ENCODE measurements around the gene ANKFN1. TPM values are rescaled to one million over a fixed set of nuclear protein-coding genes. Genes with fewer than 3 reads are reported as not detected.

Gene ANKFN1
- total RNA-seq, 2 experiments from 2014 or later, result not detected

DNA sequence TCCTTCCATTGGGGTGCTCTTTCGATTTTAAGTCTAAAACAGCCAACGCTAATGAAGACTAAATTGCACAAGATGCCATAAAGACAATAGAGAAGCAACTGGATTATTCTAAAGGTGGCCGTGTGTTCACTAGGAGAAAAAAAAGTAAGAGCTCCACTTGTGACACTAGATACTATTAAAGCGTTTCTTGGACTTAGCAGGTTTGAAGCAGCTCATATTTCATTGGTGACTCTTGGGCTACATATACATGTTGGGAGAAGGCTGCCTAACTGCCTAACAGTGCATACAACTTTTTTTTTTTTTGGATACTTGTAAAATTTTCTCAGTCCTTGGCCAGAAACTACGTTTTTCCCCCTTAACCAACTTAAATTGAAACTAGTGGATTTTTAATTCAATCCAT, 328.4 kb downstream of the ANKFN1 start:
- no peak for ATAC-seq (ENCODE audit: low read depth)
- POLR2A ChIA-PET, result no interaction called here

DNA sequence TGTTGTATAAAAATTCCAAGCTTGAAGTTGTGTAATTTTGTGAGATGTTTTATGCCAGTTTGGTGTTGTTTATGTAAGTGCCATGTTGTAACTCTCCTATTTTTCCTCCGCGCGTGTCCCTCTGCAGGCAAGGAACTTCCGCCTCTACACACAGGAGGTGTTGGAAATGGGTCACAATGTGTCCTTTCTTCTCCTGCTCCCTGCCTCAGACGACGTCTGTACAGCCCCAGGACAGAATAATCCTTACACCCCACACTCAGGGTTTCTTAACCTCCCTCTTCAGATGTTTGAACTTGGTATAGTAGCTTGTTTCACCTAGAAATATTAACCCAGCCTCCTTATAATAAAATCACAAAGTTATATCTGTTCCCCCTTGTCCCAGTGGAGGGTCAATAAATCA, 329.0 kb downstream of the ANKFN1 start:
- POLR2A ChIA-PET, result no interaction called here
- DNase-seq (no peak), ATAC-seq (ENCODE audit: low read depth) (no peak)
- Mint-ChIP-seq H3K27me3 (peaks cover 6% of the 10 kb centered on the region), H3K36me3 (no peaks in the 10 kb centered on the region), H3K9me3 (no peaks in the 10 kb centered on the region), H3K4me1 (no peaks in the 10 kb centered on the region), H3K27ac (no peak overlapping the region), H3K4me3 (no peak overlapping the region)

More for the DNA sequence above, 328.4 kb downstream of the ANKFN1 start:
- no peaks in the 10 kb centered on the region for H3K4me1 Mint-ChIP-seq
- DNase-seq, result no peak
- peaks cover 6% of the 10 kb centered on the region for H3K27me3 Mint-ChIP-seq
- no peak overlapping the region for H3K4me3 Mint-ChIP-seq
- H3K36me3 Mint-ChIP-seq, result no peaks in the 10 kb centered on the region
- no peak overlapping the region for H3K27ac Mint-ChIP-seq
- H3K9me3 Mint-ChIP-seq, result no peaks in the 10 kb centered on the region

DNA sequence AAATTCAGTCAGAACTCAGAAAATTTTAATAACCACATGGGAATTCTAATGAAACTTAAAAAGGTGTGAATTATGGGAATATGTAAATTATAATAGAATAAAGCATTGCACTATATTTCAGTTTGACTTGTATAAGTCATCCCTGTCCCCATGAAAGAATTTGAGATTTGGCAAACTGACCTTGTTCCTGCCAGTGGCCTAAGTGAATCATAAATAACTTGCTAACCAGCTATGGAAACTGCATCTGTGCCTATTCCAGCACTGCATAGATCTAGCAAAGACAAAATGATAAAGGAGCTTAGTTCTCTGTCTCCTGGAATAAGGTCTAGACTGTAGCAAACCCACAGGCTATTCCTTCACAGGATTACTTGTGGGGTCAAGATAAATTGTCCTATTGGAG, 333.5 kb downstream of the ANKFN1 start:
- POLR2A ChIA-PET, result no interaction called here
- H3K4me3 Mint-ChIP-seq, result no peak overlapping the region

DNA sequence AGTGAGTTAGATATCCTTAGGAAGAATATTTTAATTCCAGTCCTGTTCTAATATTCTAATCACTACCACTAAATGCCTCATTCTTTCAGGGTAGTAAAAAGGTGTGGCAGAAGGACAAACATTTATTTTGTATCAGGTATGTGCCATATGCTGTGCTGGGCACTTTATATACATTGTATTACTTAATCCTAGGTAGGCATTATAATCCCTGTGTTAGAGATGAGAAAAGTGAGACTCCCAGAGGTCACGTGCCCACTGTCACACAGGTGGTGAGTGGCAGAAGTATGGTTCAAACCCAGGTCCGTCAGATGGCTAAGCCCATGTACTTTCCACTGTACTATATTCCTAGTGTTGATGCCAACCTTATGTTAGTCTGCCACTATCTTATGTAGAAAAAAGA, 335.5 kb downstream of the ANKFN1 start:
- no peak for ATAC-seq (ENCODE audit: low read depth)
- Mint-ChIP-seq H3K9me3 (no peaks in the 10 kb centered on the region), H3K27ac (no peak overlapping the region), H3K4me3 (no peak overlapping the region), H3K4me1 (no peaks in the 10 kb centered on the region), H3K36me3 (no peaks in the 10 kb centered on the region), H3K27me3 (peaks cover 14% of the 10 kb centered on the region)
- POLR2A ChIA-PET, result no interaction called here
- DNase-seq, result no peak

More for the DNA sequence above, 333.5 kb downstream of the ANKFN1 start:
- Mint-ChIP-seq H3K27me3 (peaks cover 11% of the 10 kb centered on the region), H3K9me3 (no peaks in the 10 kb centered on the region), H3K27ac (no peak overlapping the region), H3K36me3 (no peaks in the 10 kb centered on the region), H3K4me1 (no peaks in the 10 kb centered on the region)
- ATAC-seq (ENCODE audit: low read depth) (no peak), DNase-seq (no peak)

DNA sequence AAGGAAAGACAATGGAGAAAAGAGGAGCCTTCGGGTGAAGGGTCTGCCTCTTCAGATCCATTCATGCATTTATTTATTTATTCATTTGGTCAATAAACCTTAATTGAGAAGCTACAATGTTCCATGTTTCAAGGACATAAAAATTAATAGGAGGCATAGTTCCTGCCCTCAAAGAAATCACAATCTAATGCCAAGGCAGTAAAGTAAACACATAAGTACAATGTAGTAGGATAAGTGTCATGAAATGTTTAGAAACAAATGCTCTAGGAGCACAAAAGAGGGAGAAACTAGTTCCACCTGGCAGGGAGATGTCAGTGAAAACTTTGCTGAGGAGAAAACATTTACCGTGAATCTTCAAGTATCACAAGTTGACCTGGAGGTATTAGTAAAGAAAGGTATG, 336.7 kb downstream of the ANKFN1 start:
- Mint-ChIP-seq H3K36me3 (no peaks in the 10 kb centered on the region), H3K4me3 (no peak overlapping the region), H3K4me1 (no peaks in the 10 kb centered on the region), H3K27me3 (peaks cover 16% of the 10 kb centered on the region), H3K27ac (no peak overlapping the region), H3K9me3 (no peaks in the 10 kb centered on the region)
- DNase-seq (no peak), ATAC-seq (ENCODE audit: low read depth) (no peak)
- POLR2A ChIA-PET, result no interaction called here

DNA sequence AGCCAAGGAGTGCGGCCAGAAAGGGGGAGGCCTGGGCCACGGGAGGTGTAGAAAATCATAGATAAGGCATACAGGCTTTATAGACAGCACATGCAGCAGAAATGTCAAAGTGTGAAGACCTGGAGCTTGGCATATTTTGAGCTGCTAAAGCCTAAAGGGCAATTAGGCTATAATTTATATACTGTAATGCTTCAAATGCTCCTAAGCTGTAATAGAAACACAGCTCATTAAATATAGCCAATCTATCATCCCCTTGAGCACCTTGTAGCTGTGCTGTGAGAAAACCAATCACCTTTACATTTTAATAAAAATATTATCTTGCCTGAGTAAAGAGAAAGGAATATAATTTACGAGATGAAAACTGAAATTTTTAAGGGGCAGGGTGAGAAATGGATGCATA, 342.3 kb downstream of the ANKFN1 start:
- Mint-ChIP-seq H3K27me3 (peaks cover 11% of the 10 kb centered on the region), H3K27ac (no peak overlapping the region), H3K4me1 (no peaks in the 10 kb centered on the region), H3K36me3 (no peaks in the 10 kb centered on the region), H3K9me3 (no peaks in the 10 kb centered on the region), H3K4me3 (no peak overlapping the region)
- POLR2A ChIA-PET, result no interaction called here
- DNase-seq (no peak), ATAC-seq (ENCODE audit: low read depth) (no peak)

DNA sequence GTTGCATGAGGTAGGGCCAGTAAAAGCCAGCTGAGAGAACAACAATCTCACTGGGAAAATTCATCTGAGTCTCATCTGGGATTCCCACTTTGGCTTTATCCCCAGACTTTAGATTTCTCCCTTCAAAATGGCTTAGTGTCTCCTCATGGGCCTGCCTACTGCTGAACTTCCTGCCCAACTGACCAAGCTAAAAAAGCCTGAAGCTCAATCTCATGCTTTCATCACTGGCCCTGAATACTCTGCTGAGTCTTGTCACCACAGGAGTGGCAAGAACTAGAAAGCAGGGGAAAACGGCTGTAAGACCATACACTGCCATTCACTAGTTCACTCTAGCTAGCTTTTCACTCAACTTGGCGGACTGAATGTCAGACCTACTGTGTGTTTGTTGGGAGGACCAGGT, 343.9 kb downstream of the ANKFN1 start:
- Mint-ChIP-seq H3K27ac (no peak overlapping the region), H3K9me3 (no peaks in the 10 kb centered on the region), H3K4me3 (no peak overlapping the region), H3K36me3 (no peaks in the 10 kb centered on the region), H3K27me3 (peaks cover 17% of the 10 kb centered on the region), H3K4me1 (no peaks in the 10 kb centered on the region)
- POLR2A ChIA-PET, result no interaction called here
- no peak for ATAC-seq (ENCODE audit: low read depth)
- DNase-seq, result no peak

DNA sequence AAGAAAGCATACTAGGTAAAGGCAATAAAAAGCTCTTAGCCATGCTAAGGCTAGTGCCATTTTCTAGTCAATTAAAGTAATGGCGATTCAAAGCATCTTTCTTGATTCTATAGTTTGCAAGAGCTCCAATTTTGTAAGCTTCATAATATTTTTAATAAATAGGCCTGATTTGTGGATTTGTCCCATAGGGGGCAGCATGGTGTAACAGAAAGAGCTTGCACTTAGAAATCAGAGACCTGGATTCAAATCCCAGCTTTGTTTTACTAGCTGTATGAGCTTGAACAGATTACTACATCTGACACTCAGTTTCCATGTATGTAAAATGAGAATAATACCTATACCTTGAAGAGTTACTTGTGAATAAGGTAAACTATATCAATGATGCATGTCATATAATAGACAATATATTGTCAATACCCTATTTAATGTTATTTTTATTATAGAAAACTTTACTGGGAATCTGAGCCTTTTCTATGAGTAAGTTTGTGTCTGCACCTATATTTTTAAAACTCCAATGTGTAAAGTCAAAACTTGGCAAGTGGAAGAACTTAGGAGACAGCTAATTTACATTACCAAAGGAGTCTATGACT, 346.6 kb downstream of the ANKFN1 start:
- peaks cover 13% of the 10 kb centered on the region for H3K27me3 Mint-ChIP-seq
- no peaks in the 10 kb centered on the region for H3K36me3 Mint-ChIP-seq
- ATAC-seq (ENCODE audit: low read depth), result no peak
- H3K9me3 Mint-ChIP-seq, result no peaks in the 10 kb centered on the region
- POLR2A ChIA-PET, result no interaction called here
- no peak overlapping the region for H3K4me3 Mint-ChIP-seq
- no peak overlapping the region for H3K27ac Mint-ChIP-seq
- no peaks in the 10 kb centered on the region for H3K4me1 Mint-ChIP-seq
- no peak for DNase-seq

DNA sequence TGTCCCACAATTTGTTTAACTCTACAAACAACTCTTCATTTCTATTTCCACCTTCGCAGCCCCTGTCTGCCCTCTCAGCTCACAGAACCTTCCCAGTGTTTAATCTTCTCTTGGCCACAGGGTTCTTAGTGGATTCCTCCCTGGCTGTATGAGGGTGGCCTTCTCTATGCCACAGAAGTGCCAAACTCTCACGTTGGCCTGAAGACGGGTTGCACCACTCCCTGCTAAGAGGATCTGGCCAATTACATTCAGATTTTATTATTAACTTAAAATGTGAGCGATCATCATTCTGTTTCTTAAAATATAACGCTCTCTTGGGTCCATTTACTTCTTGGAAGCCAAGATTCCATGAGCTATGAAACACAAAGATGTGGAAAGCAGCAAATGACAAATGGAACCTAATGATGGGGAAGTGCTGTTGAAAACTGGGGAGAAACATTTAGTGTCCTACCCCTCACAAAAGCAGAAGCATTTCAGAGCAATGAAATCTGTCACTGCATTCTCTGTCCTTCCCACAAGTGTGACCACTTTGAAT, 348.9 kb downstream of the ANKFN1 start:
- H3K4me3 Mint-ChIP-seq, result no peak overlapping the region
- H3K36me3 Mint-ChIP-seq, result no peaks in the 10 kb centered on the region
- H3K27me3 Mint-ChIP-seq, result peaks cover 13% of the 10 kb centered on the region
- no peaks in the 10 kb centered on the region for H3K4me1 Mint-ChIP-seq
- POLR2A ChIA-PET, result no interaction called here
- no peak for ATAC-seq (ENCODE audit: low read depth)
- H3K9me3 Mint-ChIP-seq, result no peaks in the 10 kb centered on the region
- no peak for DNase-seq
- no peak overlapping the region for H3K27ac Mint-ChIP-seq

DNA sequence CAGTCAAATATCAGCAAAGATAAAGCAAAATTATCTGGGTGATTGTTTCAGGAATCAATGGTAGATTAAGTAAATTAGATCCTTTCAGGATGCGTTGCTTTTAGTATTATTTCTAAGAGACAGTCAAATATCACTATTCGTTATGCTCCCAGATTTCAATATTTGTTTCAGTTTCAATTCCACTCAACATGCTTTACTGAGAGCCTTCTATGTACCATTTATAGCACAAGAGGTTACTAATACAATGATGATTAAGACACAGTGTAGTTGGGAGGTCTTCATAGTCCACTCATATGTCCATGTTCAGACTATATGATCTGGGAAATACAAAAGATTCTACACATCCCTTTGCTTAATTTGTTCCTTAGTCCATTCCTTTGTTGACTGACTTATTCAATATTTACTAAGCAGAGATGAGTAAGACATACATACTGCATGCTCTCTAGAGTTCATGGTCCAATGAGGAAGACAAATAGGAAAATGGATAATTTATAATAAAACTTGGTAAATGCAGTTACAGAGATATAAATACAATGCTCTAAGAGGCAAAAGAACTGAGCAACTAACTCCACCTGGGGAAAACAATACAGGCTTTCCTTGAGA, 352.0 kb downstream of the ANKFN1 start:
- DNase-seq (no peak), ATAC-seq (ENCODE audit: low read depth) (no peak)
- Mint-ChIP-seq H3K27me3 (peaks cover 18% of the 10 kb centered on the region), H3K4me1 (no peaks in the 10 kb centered on the region), H3K36me3 (no peaks in the 10 kb centered on the region), H3K27ac (no peak overlapping the region), H3K9me3 (no peaks in the 10 kb centered on the region), H3K4me3 (no peak overlapping the region)
- POLR2A ChIA-PET, result no interaction called here

DNA sequence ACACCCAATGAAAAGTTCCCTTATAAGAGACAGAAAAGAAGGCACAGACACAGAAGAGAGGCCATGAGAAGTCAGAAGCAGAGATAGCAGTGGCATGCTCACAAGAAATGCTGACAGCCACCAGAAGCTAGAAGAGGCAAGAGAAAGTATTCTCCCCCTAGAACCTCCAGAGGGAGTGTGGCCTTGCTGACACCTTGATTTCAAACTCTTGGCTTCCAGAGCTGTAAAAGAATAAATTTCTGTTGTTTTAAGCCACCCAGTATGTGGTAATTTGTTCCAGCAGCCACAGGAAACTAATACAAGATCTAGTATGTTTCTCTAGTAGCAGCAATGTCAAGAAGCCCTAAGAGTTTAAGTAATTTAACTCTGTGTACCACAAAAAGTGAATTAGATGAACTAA, 353.1 kb downstream of the ANKFN1 start:
- no peak for DNase-seq
- no peaks in the 10 kb centered on the region for H3K36me3 Mint-ChIP-seq
- H3K27ac Mint-ChIP-seq, result no peak overlapping the region
- no peaks in the 10 kb centered on the region for H3K9me3 Mint-ChIP-seq
- H3K4me1 Mint-ChIP-seq, result no peaks in the 10 kb centered on the region
- no peak overlapping the region for H3K4me3 Mint-ChIP-seq
- no peak for ATAC-seq (ENCODE audit: low read depth)
- POLR2A ChIA-PET, result no interaction called here
- peaks cover 13% of the 10 kb centered on the region for H3K27me3 Mint-ChIP-seq

DNA sequence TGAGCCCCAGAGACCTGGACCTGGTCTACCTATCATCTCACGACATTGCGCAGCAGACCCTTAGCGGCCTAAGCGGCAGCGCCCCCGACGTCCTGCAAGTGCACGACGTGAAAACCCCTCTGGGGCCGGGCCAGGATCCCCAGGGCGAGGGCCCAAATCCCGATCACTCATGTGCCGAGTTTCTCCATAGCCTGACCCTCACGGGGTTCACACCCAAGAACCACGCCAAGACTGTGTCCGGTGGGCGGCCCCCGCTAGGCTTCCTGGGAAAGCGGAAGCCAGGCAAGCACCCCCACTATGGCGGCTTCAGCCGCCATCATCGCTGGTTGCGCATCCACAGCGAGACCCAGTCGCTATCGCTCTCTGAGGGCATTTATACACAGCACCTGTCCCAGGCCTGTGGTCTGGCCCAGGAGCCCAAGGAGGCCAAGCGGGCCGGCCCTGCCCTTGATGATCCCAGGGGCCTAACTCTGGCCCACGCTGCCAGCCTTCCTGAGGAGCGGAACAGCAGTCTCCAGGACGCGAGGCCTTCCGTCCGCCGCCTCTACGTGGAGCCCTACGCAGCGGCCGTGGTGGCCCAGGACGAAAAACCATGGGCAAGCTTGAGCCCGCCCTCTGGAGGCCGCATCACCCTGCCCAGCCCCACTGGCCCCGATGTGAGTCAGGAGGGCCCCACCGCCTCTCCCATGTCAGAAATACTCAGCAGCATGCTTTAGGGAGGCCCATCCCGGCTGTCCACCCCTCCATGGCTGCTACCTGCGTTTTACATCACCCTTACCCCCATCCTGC, 357.5 kb downstream of the ANKFN1 start:
- DNase-seq (no peak), ATAC-seq (ENCODE audit: low read depth) (no peak)
- H3K27ac Mint-ChIP-seq, result no peak overlapping the region
- H3K4me1 Mint-ChIP-seq, result no peaks in the 10 kb centered on the region
- H3K9me3 Mint-ChIP-seq, result no peaks in the 10 kb centered on the region
- no peaks in the 10 kb centered on the region for H3K36me3 Mint-ChIP-seq
- peaks cover 7% of the 10 kb centered on the region for H3K27me3 Mint-ChIP-seq
- no peak overlapping the region for H3K4me3 Mint-ChIP-seq
- POLR2A ChIA-PET, result no interaction called here

DNA sequence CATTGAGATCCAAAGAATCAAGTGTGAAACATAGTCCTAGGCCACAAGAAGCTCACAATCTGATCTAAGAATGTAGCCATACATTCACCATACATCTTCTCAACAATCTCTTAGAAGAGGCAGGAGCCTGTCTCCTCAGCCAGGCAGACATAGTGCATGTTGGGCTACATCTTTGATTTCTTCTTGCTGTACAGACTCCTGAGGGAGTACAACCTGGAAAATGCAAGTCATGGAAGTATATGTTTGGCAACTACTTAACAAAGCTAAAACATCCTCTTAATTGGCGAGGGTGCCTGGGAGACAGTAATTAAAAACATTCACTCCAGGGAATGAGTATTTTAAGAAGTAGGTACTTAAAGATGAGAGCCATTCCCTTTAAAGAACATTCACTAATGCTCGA, 361.0 kb downstream of the ANKFN1 start:
- Mint-ChIP-seq H3K4me1 (no peaks in the 10 kb centered on the region), H3K36me3 (no peaks in the 10 kb centered on the region), H3K27me3 (peaks cover 9% of the 10 kb centered on the region), H3K4me3 (no peak overlapping the region), H3K9me3 (no peaks in the 10 kb centered on the region), H3K27ac (no peak overlapping the region)
- no peak for ATAC-seq (ENCODE audit: low read depth)
- POLR2A ChIA-PET, result no interaction called here
- no peak for DNase-seq

DNA sequence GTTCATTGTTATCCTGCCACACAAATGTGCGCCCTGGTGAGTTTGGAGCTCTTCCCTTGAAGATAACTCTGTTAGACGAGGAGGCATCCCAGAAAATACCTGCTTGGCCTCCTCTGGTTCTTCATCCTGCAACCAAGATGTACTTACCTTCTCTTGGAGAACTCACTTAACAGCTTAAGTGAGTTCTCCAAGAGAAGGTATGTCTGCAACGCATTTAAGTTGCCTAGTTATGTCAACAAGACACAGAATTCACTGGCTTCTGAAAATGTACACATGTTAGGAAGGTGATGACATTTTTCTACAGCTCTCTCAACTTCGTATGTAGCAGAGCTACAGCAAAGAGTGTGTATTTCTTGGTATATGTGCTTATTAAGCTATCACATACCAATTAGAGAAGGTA, 361.6 kb downstream of the ANKFN1 start:
- H3K4me3 Mint-ChIP-seq, result no peak overlapping the region
- H3K27ac Mint-ChIP-seq, result no peak overlapping the region
- no peaks in the 10 kb centered on the region for H3K9me3 Mint-ChIP-seq
- POLR2A ChIA-PET, result no interaction called here
- ATAC-seq (ENCODE audit: low read depth) (no peak), DNase-seq (no peak)
- peaks cover 9% of the 10 kb centered on the region for H3K27me3 Mint-ChIP-seq
- H3K4me1 Mint-ChIP-seq, result no peaks in the 10 kb centered on the region
- no peaks in the 10 kb centered on the region for H3K36me3 Mint-ChIP-seq
